Measurements from ENCODE around the gene PCYT2. TPM values are rescaled to one million over a fixed set of nuclear protein-coding genes. Genes with fewer than 3 reads are reported as not detected.
A peak's percentile ranks its signal among the peaks of the same experiment; 100 is the strongest.

Gene PCYT2
- total and polyA plus RNA-seq, 2 experiments from 2014 or later: 83.8 to 138 TPM

- Histone ChIP-seq H3K36me3 (no peaks in the 10 kb centered on the region), H3K9me3 (ENCODE audit: low read depth) (no peaks in the 10 kb centered on the region), H3K27ac (peak overlapping the region; percentile 96), H3K4me3 (no peak overlapping the region), H3K4me1 (ENCODE audit: low read depth) (peaks cover 44% of the 10 kb centered on the region), H3K27me3 (no peaks in the 10 kb centered on the region)
- DNase-seq (ENCODE audit: low read depth in 1 of 2, low spot score in 1 of 2): peak; percentile 25 to 92
- no peak for TF ChIP-seq CTCF (IDR thresholded peaks at IDR 0.05; ENCODE audit: low read depth, low read length)
These were observed 42.5 kb downstream of the PCYT2 start for GRCh38 chr17:81868674-81869220.

GRCh38 chr17:81867991-81868673, 43.1 kb downstream of the PCYT2 start:
- DNase-seq (ENCODE audit: low read depth in 1 of 2, low spot score in 1 of 2): no peak
- H3K4me3 ChIP-seq: no peak overlapping the region
- TF ChIP-seq CTCF (IDR thresholded peaks at IDR 0.05; ENCODE audit: low read depth, low read length): no peak
- peaks cover 44% of the 10 kb centered on the region for H3K4me1 ChIP-seq (ENCODE audit: low read depth)
- H3K36me3 ChIP-seq: no peaks in the 10 kb centered on the region
- H3K27ac ChIP-seq: peak overlapping the region; percentile 96
- H3K27me3 ChIP-seq: no peaks in the 10 kb centered on the region
- no peaks in the 10 kb centered on the region for H3K9me3 ChIP-seq (ENCODE audit: low read depth)

GRCh38 chr17:81867170-81867990, 43.8 kb downstream of the PCYT2 start:
- DNase-seq (ENCODE audit: low read depth in 1 of 2, low spot score in 1 of 2): peak; percentile 36 to 78
- H3K27ac ChIP-seq: peak overlapping the region; percentile 96
- TF ChIP-seq CTCF (IDR thresholded peaks at IDR 0.05; ENCODE audit: low read depth, low read length): no peak
- H3K4me1 ChIP-seq (ENCODE audit: low read depth): peaks cover 43% of the 10 kb centered on the region
- H3K9me3 ChIP-seq (ENCODE audit: low read depth): no peaks in the 10 kb centered on the region
- no peaks in the 10 kb centered on the region for H3K36me3 ChIP-seq
- no peaks in the 10 kb centered on the region for H3K27me3 ChIP-seq
- no peak overlapping the region for H3K4me3 ChIP-seq

- Histone ChIP-seq H3K4me3 (no peak overlapping the region), H3K4me1 (ENCODE audit: low read depth) (peaks cover 45% of the 10 kb centered on the region), H3K36me3 (no peaks in the 10 kb centered on the region), H3K27ac (peak overlapping the region; percentile 96), H3K9me3 (ENCODE audit: low read depth) (no peaks in the 10 kb centered on the region), H3K27me3 (no peaks in the 10 kb centered on the region)
- no peak for TF ChIP-seq CTCF (IDR thresholded peaks at IDR 0.05; ENCODE audit: low read depth, low read length)
- peak in 1 of 2 donors; percentile 28 for DNase-seq (ENCODE audit: low read depth in 1 of 2, low spot score in 1 of 2)
These were observed 44.6 kb downstream of the PCYT2 start for GRCh38 chr17:81866440-81867169.

GRCh38 chr17:81865733-81866439, 45.3 kb downstream of the PCYT2 start:
- Histone ChIP-seq H3K36me3 (no peaks in the 10 kb centered on the region), H3K27me3 (no peaks in the 10 kb centered on the region), H3K27ac (peak overlapping the region; percentile 96), H3K4me3 (no peak overlapping the region), H3K4me1 (ENCODE audit: low read depth) (peaks cover 45% of the 10 kb centered on the region), H3K9me3 (ENCODE audit: low read depth) (no peaks in the 10 kb centered on the region)
- DNase-seq (ENCODE audit: low read depth in 1 of 2, low spot score in 1 of 2): peak in 1 of 2 donors; percentile 44
- TF ChIP-seq CTCF (IDR thresholded peaks at IDR 0.05; ENCODE audit: low read depth, low read length): no peak

Data from cardiac muscle cell (in vitro differentiated cells and primary cell).